Measurements from ENCODE around the gene FYN. TPM values are rescaled to one million over a fixed set of nuclear protein-coding genes. Genes with fewer than 3 reads are reported as not detected.

FYN gene
- total and polyA plus RNA-seq, 2 donors from 2014 or later, result 34.5 to 52.4 TPM

DNA sequence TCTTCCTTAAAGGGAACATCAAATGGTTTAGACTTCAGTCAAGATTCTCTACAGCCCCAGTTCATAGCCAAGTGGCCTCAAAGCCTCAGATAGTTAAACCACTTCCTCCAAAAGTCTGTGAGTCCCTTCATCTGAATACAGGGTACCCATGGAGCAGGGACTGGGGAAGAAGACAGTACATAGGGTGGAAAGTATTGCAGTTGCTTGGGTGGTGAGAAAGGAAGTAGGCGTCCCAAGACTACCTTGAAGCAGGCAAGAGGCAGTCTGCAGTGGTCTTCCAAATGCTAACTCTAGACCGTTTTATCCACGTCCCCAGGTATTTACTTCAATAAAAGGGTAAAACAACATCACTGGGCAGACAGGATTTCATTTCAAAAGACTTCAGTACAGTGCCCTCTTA, 2.0 kb downstream of the FYN start:
- Histone ChIP-seq H3K4me3 (ENCODE audit: low read length in 3 of 3) (peak overlapping the region; percentile 49 to 73 (median 55)), H3K36me3 (ENCODE audit: control insufficient read depth in 2 of 3, insufficient read depth in 3 of 3, low read length in 3 of 3) (no peaks in the 10 kb centered on the region), H3K9me3 (ENCODE audit: control insufficient read depth in 2 of 3, insufficient read depth in 1 of 3, low read length in 3 of 3) (no peaks in the 10 kb centered on the region), H3K27me3 (ENCODE audit: control insufficient read depth, insufficient read depth, low read length) (no peaks in the 10 kb centered on the region), H3K9ac (ENCODE audit: low read length in 3 of 3) (peak overlapping the region in 2 of 3 donors; percentile 15 to 51), H3K4me1 (ENCODE audit: control insufficient read depth in 2 of 3, insufficient read depth in 2 of 3, low read depth in 1 of 3, low read length in 3 of 3) (peaks cover 0 to 5% (median 0%) of the 10 kb centered on the region in 3 donors), H3K27ac (ENCODE audit: low read depth in 2 of 2, low read length in 2 of 2) (peak overlapping the region in 1 of 2 donors; percentile 62)
- intact Hi-C loops (cut with DNase I), result no loop called here
- DNase-seq, result peak in 2 of 5 donors; percentile 34 to 36
- FAIRE-seq, result no peak
- TF ChIP-seq CTCF (IDR thresholded peaks at IDR 0.05; ENCODE audit: borderline replicate concordance, extremely low read depth, insufficient read depth), result no peak

- no peak overlapping the region for H3K4me3 ChIP-seq (ENCODE audit: low read length in 3 of 3)
- DNase-seq, result peak in 2 of 5 donors; percentile 53 to 59
- no peak for TF ChIP-seq CTCF (IDR thresholded peaks at IDR 0.05; ENCODE audit: borderline replicate concordance, extremely low read depth, insufficient read depth)
- intact Hi-C loops (cut with DNase I), result no loop called here
- H3K9ac ChIP-seq (ENCODE audit: low read length in 3 of 3), result no peak overlapping the region
- no peaks in the 10 kb centered on the region for H3K9me3 ChIP-seq (ENCODE audit: control insufficient read depth in 2 of 3, insufficient read depth in 1 of 3, low read length in 3 of 3)
- H3K27me3 ChIP-seq (ENCODE audit: control insufficient read depth, insufficient read depth, low read length), result no peaks in the 10 kb centered on the region
- H3K36me3 ChIP-seq (ENCODE audit: control insufficient read depth in 2 of 3, insufficient read depth in 3 of 3, low read length in 3 of 3), result no peaks in the 10 kb centered on the region
- FAIRE-seq, result no peak
- no peak overlapping the region for H3K27ac ChIP-seq (ENCODE audit: low read depth in 2 of 2, low read length in 2 of 2)
- peaks cover 0 to 5% (median 0%) of the 10 kb centered on the region in 3 donors for H3K4me1 ChIP-seq (ENCODE audit: control insufficient read depth in 2 of 3, insufficient read depth in 2 of 3, low read depth in 1 of 3, low read length in 3 of 3)
Measured at GRCh38 chr6:111870742-111871064, 2.5 kb downstream of the FYN start.

DNA sequence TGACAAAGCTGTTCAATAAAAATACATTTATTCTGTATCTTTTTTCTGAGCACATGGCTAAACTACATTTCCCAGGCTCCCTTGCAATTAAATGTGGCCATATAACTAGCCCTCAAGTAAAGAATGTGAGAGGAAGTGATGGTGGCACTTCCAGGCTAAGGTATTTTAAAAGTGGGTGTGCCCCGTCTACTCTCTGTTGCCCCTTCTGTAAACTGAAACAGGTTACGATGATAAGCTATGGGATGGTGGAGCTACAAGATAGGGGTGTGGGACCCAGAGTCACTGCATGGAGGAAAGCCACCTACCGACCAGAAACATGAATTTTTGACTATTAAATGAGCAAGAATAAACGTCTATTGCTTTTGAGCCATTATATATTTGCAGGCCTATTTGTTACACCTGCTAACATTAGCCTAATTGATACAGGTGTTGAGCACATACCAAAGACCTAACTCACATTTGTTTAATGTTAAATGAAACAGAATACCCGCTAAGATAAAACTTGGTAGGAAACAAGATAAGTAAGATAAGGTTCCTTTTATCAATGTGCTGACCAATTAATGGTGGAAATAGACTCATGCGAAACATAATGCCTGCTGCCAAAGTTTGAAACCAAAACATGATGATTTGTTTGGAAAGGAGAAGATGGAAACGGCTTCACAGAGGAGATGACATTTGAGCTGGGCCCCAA, 3.1 kb downstream of the FYN start:
- intact Hi-C loops (cut with DNase I), result no loop called here
- Histone ChIP-seq H3K9me3 (ENCODE audit: control insufficient read depth in 2 of 3, insufficient read depth in 1 of 3, low read length in 3 of 3) (no peaks in the 10 kb centered on the region), H3K27me3 (ENCODE audit: control insufficient read depth, insufficient read depth, low read length) (no peaks in the 10 kb centered on the region), H3K4me1 (ENCODE audit: control insufficient read depth in 2 of 3, insufficient read depth in 2 of 3, low read depth in 1 of 3, low read length in 3 of 3) (peaks cover 0 to 5% (median 0%) of the 10 kb centered on the region in 3 donors), H3K36me3 (ENCODE audit: control insufficient read depth in 2 of 3, insufficient read depth in 3 of 3, low read length in 3 of 3) (no peaks in the 10 kb centered on the region), H3K27ac (ENCODE audit: low read depth in 2 of 2, low read length in 2 of 2) (no peak overlapping the region), H3K9ac (ENCODE audit: low read length in 3 of 3) (no peak overlapping the region), H3K4me3 (ENCODE audit: low read length in 3 of 3) (no peak overlapping the region)
- DNase-seq (no peak), FAIRE-seq (no peak)
- TF ChIP-seq CTCF (IDR thresholded peaks at IDR 0.05; ENCODE audit: borderline replicate concordance, extremely low read depth, insufficient read depth), result no peak

- DNase-seq (no peak), FAIRE-seq (no peak)
- Histone ChIP-seq H3K4me3 (ENCODE audit: low read length in 3 of 3) (no peak overlapping the region), H3K27me3 (ENCODE audit: control insufficient read depth, insufficient read depth, low read length) (no peaks in the 10 kb centered on the region), H3K27ac (ENCODE audit: low read depth in 2 of 2, low read length in 2 of 2) (no peak overlapping the region), H3K4me1 (ENCODE audit: control insufficient read depth in 2 of 3, insufficient read depth in 2 of 3, low read depth in 1 of 3, low read length in 3 of 3) (no peaks in the 10 kb centered on the region), H3K9ac (ENCODE audit: low read length in 3 of 3) (no peak overlapping the region), H3K36me3 (ENCODE audit: control insufficient read depth in 2 of 3, insufficient read depth in 3 of 3, low read length in 3 of 3) (no peaks in the 10 kb centered on the region), H3K9me3 (ENCODE audit: control insufficient read depth in 2 of 3, insufficient read depth in 1 of 3, low read length in 3 of 3) (no peaks in the 10 kb centered on the region)
- intact Hi-C loops (cut with DNase I), result no loop called here
- no peak for TF ChIP-seq CTCF (IDR thresholded peaks at IDR 0.05; ENCODE audit: borderline replicate concordance, extremely low read depth, insufficient read depth)
Measured at GRCh38 chr6:111866857-111867256, 6.4 kb downstream of the FYN start.
